HEK293 (cell line): Measurements from ENCODE around the gene TPD52L1.

ENCODE experiments used
- CTCF ChIA-PET: fragments of 350-600 bp; formaldehyde crosslinking; extraction: SDS; loops from one replicate; lab custom pipeline; 2021; ENCODE audit warnings: antibody characterized with exemption; lab: Yijun Ruan, JAX
- POLR2A ChIA-PET: fragments of 300-600 bp; formaldehyde crosslinking; extraction: SDS; loops from one replicate; lab custom pipeline; 2020; ENCODE audit warnings: antibody characterized with exemption, inconsistent platforms; lab: Yijun Ruan, JAX
- H3K27ac ChIP-seq: fragments of 200-500 bp; sonication (Bioruptor generic); 2 replicates; pipeline ENCODE4 v1.5.1; 2014; ENCODE audit warnings: low read depth, low read length, control low read depth, inconsistent platforms; ENCODE audit errors: extremely low read depth
- H3K36me3 ChIP-seq, 2 experiments: fragments of 200-500 bp in 1 of 2; sonication (Bioruptor generic) in 1 of 2; 1 replicate in 1 of 2; 2 replicates in 1 of 2; pipeline ENCODE4 v1.5.1; 2014 to 2017; ENCODE audit warnings: inconsistent platforms in 2 of 2, low read length in 2 of 2; ENCODE audit not compliant: control insufficient read depth in 2 of 2, insufficient read depth in 1 of 2
- H3K4me1 ChIP-seq: fragments of 200-500 bp; sonication (Bioruptor generic); 2 replicates; pipeline ENCODE4 v1.5.1; 2014; ENCODE audit warnings: mild to moderate bottlenecking, low read length, inconsistent platforms; ENCODE audit not compliant: control insufficient read depth, insufficient read depth
- H3K4me3 ChIP-seq: 2 replicates; pipeline ENCODE4 v1.5.1; 2011; ENCODE audit warnings: low read depth, mild to moderate bottlenecking, control low read depth, low read length, moderate library complexity
- H3K9me3 ChIP-seq: fragments of 200-500 bp; sonication (Bioruptor generic); 2 replicates; pipeline ENCODE4 v1.5.1; 2014; ENCODE audit warnings: low read depth, low read length, inconsistent platforms; ENCODE audit not compliant: control insufficient read depth, insufficient read depth
- INSM2 ChIP-seq: fragments of 450-650 bp; formaldehyde crosslinking; IDR thresholded peaks from 2 replicates; pipeline ENCODE4 v1.5.1; 2016; ENCODE audit warnings: missing biosample characterization, missing genetic modification characterization
- PRDM6 ChIP-seq: fragments of 450-650 bp; formaldehyde crosslinking; IDR thresholded peaks from 2 replicates; pipeline ENCODE4 v1.5.1; 2017; ENCODE audit warnings: missing biosample characterization, missing genetic modification characterization
- SCRT2 ChIP-seq: fragments of 450-650 bp; formaldehyde crosslinking; IDR thresholded peaks from 2 replicates; pipeline ENCODE4 v1.5.1; 2016; ENCODE audit warnings: missing biosample characterization, missing genetic modification characterization
- ZBTB10 ChIP-seq: fragments of 450-650 bp; formaldehyde crosslinking; IDR thresholded peaks from 2 replicates; pipeline ENCODE4 v1.5.1; 2016; ENCODE audit warnings: missing biosample characterization, missing genetic modification characterization
- ZBTB6 ChIP-seq: fragments of 450-650 bp; formaldehyde crosslinking; IDR thresholded peaks from 2 replicates; pipeline ENCODE4 v1.5.1; 2017; ENCODE audit warnings: missing biosample characterization, missing genetic modification characterization
- ZFP41 ChIP-seq: fragments of 450-650 bp; formaldehyde crosslinking; IDR thresholded peaks from 2 replicates; pipeline ENCODE4 v1.5.1; 2016; ENCODE audit warnings: missing biosample characterization, missing genetic modification characterization, borderline replicate concordance
- ZNF112 ChIP-seq: fragments of 450-650 bp; formaldehyde crosslinking; IDR thresholded peaks from 2 replicates; pipeline ENCODE4 v1.5.0; 2017; ENCODE audit warnings: missing biosample characterization, missing genetic modification characterization
- ZNF16 ChIP-seq: fragments of 450-650 bp; formaldehyde crosslinking; IDR thresholded peaks from 2 replicates; pipeline ENCODE4 v1.5.1; 2016; ENCODE audit warnings: low read depth, missing biosample characterization, missing genetic modification characterization
- ZNF24 ChIP-seq: fragments of 450-650 bp; formaldehyde crosslinking; IDR thresholded peaks from 2 replicates; pipeline ENCODE4 v1.5.1; 2016; ENCODE audit warnings: missing biosample characterization, missing genetic modification characterization
- ZNF518A ChIP-seq: fragments of 450-650 bp; formaldehyde crosslinking; conservative IDR thresholded peaks from 2 replicates; pipeline ENCODE4 v1.5.1; 2016; ENCODE audit warnings: low read depth, missing biosample characterization, missing genetic modification characterization
- ZNF776 ChIP-seq: fragments of 450-650 bp; formaldehyde crosslinking; IDR thresholded peaks from 2 replicates; pipeline ENCODE4 v1.5.0; 2017; ENCODE audit warnings: missing biosample characterization, missing genetic modification characterization, borderline replicate concordance
- ZNF785 ChIP-seq: fragments of 450-650 bp; formaldehyde crosslinking; IDR thresholded peaks from 2 replicates; pipeline ENCODE4 v1.5.1; 2016; ENCODE audit warnings: missing biosample characterization, missing genetic modification characterization
- ZSCAN30 ChIP-seq: fragments of 450-650 bp; IDR thresholded peaks from 2 replicates; pipeline ENCODE4 v1.5.1; 2018; ENCODE audit warnings: missing biosample characterization, mild to moderate bottlenecking, missing genetic modification characterization, moderate library complexity

The TPD52L1 gene

GRCh38 chr6:125208625-125209249, 55.2 kb downstream of the TPD52L1 start (continued):
- TF ChIP-seq ZBTB6 (tag by site-specific recombination), result no peak
- TF ChIP-seq ZSCAN30 (tag by site-specific recombination), result no peak

- Histone ChIP-seq H3K4me3 (no peak overlapping the region), H3K9me3 (no peaks in the 10 kb centered on the region), H3K4me1 (no peaks in the 10 kb centered on the region), H3K36me3 (no peaks in the 10 kb centered on the region), H3K27ac (no peak overlapping the region)
- CTCF ChIA-PET, result interaction anchor here (0.7 to 1.4 kb wide), 3 partner anchors 19 to 783 kb away, joined by 3 to 4 read pairs (median 3); no protein-coding TSS in a partner anchor
- POLR2A ChIA-PET, result no interaction called here
- TF ChIP-seq ZNF776 (tag by site-specific recombination), result no peak
- TF ChIP-seq ZBTB10 (tag by site-specific recombination), result no peak
- TF ChIP-seq ZNF24 (tag by site-specific recombination), result no peak
- TF ChIP-seq ZNF518A (tag by site-specific recombination), result no peak
- no peak for TF ChIP-seq ZNF785
- no peak for TF ChIP-seq PRDM6 (tag by site-specific recombination)
These were observed 57.1 kb downstream of the TPD52L1 start for GRCh38 chr6:125210667-125211066.

GRCh38 chr6:125211352-125211751, 57.8 kb downstream of the TPD52L1 start:
- Histone ChIP-seq H3K36me3 (no peaks in the 10 kb centered on the region), H3K9me3 (no peaks in the 10 kb centered on the region)
- POLR2A ChIA-PET, result no interaction called here
- TF ChIP-seq ZFP41 (tag by site-specific recombination), result no peak
- no peak for TF ChIP-seq SCRT2 (tag by site-specific recombination)
- TF ChIP-seq INSM2, result no peak
- TF ChIP-seq ZNF112 (tag by site-specific recombination), result no peak
- TF ChIP-seq ZSCAN30 (tag by site-specific recombination), result no peak
- TF ChIP-seq ZNF16 (tag by site-specific recombination), result no peak
- TF ChIP-seq, all 188 proteins: peak for 0
- Histone ChIP-seq H3K27ac (no peak overlapping the region), H3K4me3 (no peak overlapping the region), H3K4me1 (no peaks in the 10 kb centered on the region)
- CTCF ChIA-PET, result interaction anchor here (1.0 to 1.4 kb wide), 2 partner anchors 19 kb away, joined by 3 to 4 read pairs; no protein-coding TSS in a partner anchor
